Measurements from ENCODE around the gene SKI.

The SKI gene

DNA sequence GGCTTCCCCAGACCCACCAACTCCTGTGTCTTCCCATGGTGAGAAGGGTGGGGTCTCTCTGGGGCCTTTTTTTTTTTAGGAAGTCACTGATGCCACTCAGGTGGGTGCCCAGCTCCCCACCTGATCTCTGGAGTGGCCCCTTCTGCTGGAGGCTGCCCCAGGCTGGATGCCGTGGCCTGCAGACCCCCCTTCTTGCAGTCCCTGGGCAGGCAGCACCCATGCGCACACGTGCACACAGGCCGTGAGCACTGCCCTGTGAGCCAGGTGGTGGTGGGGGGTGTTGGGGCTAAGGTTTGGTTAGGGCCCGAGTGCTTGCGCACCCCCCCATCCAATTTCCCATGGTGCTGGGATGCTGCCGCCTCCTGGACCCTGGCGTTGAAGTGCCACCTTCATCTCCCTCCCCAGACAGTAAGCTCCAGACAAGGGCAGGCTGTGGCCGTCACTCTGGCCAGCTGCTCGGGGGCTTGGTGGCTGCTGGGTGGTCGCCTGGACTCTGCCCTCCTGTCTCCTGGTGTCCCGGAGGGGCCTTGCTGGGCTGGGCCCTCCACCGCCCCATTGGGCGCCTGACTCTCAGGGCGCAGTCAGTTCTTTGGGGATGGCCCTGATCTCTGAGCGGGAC lies 50.6 kb downstream of the SKI start:
- TF ChIP-seq, protein P1, sequence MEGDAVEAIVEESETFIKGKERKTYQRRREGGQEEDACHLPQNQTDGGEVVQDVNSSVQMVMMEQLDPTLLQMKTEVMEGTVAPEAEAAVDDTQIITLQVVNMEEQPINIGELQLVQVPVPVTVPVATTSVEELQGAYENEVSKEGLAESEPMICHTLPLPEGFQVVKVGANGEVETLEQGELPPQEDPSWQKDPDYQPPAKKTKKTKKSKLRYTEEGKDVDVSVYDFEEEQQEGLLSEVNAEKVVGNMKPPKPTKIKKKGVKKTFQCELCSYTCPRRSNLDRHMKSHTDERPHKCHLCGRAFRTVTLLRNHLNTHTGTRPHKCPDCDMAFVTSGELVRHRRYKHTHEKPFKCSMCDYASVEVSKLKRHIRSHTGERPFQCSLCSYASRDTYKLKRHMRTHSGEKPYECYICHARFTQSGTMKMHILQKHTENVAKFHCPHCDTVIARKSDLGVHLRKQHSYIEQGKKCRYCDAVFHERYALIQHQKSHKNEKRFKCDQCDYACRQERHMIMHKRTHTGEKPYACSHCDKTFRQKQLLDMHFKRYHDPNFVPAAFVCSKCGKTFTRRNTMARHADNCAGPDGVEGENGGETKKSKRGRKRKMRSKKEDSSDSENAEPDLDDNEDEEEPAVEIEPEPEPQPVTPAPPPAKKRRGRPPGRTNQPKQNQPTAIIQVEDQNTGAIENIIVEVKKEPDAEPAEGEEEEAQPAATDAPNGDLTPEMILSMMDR (IDR thresholded peaks at IDR 0.05; ENCODE audit: low read depth, low read length, missing control alignments): no peak
- H3K4me3 ChIP-seq (ENCODE audit: low read depth, low read length): no peak overlapping the region
- DNase-seq (ENCODE audit: low read depth): no peak

DNA sequence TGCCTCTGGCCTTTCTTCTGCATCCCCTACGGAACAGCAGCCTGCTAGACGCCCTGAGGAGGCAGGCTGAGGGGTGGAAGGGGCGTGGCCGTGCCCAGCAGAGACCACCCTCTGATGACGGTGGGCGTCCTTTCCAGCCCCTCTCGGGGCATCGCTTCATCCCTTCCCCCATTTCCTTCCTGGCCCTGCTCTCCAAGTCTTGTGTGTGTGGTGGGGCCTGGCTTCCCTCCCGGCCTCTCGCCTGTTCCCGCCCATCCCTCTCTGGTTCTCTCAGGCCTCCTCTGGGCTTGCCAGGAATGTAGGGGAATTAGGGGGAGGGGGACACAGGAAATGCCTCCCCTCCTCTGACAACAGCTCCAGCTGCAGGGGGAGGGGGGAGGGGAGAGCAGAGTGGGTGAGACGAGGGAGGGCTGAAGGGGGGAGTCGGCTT lies 51.1 kb downstream of the SKI start:
- no peak overlapping the region for H3K4me3 ChIP-seq (ENCODE audit: low read depth, low read length)

DNA sequence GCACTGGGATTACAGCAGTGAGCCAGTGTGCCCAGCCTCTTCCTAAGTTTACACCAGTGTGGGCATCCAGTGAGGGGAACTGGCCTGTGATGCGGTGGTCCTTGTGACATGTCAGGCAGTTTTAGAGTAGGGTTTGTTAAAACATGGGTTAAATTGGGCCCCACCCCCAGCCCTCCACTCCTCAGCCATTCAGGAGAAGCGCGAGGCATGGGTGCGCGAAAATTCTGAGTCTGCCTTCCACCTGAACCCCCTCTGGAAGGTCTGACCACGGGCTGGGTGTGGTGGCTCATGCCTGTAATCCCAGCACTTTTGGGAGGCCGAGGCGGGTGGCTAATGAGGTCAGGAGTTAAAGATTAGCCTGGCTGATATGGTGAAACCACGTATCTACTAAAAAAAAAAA lies 51.7 kb downstream of the SKI start:
- DNase-seq (ENCODE audit: low read depth): no peak
- TF ChIP-seq, protein P1 (IDR thresholded peaks at IDR 0.05; ENCODE audit: low read depth, low read length, missing control alignments): no peak
- no peak overlapping the region for H3K4me3 ChIP-seq (ENCODE audit: low read depth, low read length)

More for the DNA sequence above, 51.1 kb downstream of the SKI start:
- TF ChIP-seq, protein P1 (IDR thresholded peaks at IDR 0.05; ENCODE audit: low read depth, low read length, missing control alignments): no peak
- no peak for DNase-seq (ENCODE audit: low read depth)

DNA sequence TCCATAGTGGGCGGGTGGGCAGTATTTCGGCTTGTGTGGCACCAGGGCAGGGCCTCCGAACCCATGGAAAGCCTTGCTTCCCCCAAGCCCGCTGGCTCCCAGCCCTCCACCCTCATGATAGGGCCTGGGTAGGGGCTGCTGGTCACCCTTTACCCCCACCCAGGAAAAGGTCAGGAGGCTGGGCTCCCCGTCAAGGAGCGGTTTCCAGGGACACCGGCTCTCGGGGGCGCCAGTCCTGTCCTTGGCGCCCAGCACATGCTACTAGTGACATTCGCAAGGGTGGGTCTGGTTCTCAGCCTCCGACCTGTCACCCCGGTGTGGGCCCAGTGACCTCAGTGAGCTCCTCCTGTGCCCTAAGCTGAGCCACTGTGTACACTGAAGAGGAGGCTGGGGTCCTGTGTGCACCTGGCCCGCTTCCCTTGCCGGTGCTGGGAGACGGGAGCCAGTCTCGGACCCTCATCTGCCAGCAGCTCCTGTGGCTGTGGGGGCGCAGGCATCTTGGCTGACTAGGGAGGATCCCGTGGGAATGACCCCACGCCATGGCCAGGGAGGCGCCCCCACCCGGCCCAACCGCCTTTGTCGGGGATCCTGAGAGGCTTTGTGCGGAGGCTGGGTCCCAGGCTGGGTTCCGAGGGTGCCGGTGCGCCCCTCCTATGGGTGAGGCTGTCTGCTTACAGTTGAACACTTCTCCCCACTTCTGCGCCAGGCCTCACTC lies 54.6 kb downstream of the SKI start:
- no peak overlapping the region for H3K4me3 ChIP-seq (ENCODE audit: low read depth, low read length)
- no peak for DNase-seq (ENCODE audit: low read depth)
- TF ChIP-seq, protein P1 (IDR thresholded peaks at IDR 0.05; ENCODE audit: low read depth, low read length, missing control alignments): no peak

DNA sequence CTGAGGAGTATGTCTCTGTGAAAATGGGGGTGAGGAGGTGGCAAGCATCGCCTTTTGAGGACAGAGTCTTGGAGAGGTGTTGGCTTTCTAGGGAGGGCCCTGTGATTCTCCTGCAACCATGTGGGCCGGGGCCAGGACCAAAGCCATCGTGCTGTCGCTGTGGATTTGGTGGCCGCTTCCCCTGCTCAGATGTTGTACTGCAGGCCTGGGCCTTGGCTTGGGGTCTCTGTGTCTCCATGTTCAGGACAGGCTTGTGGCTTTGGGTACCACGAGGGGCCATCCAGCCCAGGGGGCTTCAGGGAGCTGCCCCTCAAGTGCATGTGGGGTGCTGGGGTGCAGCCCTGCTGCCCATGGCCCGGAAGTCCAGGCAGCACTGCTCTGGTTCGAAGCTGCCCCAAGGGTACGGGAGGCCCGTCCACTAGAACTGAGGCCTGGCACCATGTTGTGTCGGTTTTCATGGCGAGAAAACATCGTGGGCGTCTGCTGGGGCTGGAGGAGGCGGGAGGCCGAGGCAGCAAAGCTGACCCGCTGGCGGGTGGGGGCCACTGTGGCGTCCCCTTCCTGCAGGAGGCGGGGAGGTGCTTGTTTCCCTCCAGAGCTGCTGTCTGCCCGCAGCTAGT lies 55.4 kb downstream of the SKI start:
- TF ChIP-seq, protein P1 (IDR thresholded peaks at IDR 0.05; ENCODE audit: low read depth, low read length, missing control alignments): no peak
- DNase-seq (ENCODE audit: low read depth): no peak
- no peak overlapping the region for H3K4me3 ChIP-seq (ENCODE audit: low read depth, low read length)

DNA sequence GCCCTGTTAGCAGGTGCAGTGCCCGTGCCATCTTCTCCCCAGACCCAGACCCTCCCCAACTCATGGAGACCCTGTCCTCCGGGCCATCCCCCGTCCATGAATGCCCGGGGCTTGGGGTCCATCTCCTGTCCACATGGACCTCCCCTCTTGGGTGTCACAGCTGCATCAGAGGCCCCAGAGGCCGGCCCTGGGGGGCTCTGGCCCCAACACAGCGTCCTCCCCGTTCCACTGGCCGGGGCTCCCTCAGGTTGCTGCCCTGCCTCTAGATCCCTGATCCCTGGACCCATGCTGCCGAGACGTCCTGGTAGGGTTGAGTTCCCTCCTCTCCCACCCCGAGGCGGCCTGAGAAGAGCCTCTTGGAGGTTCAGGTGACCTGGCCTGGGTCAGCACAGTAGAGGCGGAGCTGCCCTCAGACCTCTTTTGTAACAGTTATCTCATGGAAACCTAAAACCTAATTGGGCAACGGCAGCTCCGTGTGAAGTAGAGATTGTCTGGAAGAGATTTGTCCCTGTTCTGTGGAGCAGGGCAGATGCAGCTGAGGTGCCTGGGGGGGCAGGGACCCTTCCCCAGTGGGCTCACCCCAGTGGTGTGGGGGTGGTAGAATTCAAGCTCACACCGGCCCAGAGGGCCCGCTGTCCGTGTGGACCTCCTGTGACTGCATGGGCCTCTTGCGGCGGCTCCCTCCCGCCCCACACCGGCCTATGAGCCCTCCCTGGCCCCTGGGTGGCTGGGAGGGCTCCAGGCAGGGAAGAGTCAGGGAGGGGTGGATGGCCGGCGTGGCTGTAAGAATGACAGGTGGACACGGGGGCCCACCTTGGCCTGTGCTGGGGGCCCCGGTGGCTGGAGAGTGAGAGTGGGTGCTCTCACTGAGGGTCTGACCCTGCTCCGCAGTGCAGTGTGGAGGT lies 56.1 kb downstream of the SKI start:
- TF ChIP-seq, protein P1 (IDR thresholded peaks at IDR 0.05; ENCODE audit: low read depth, low read length, missing control alignments): no peak
- no peak overlapping the region for H3K4me3 ChIP-seq (ENCODE audit: low read depth, low read length)
- DNase-seq (ENCODE audit: low read depth): no peak
